OCI-LY3 (cell line): ENCODE results near the gene MUC5B.

Source experiments
- CTCF ChIP-seq: fragments of 200-600, 300-600 bp; sonication (generic); IDR thresholded peaks from 2 replicates; pipeline ENCODE4 v1.5.1; 2014; ENCODE audit warnings: antibody characterized with exemption, low read length, low read depth
- EZH2phosphoT487 ChIP-seq: fragments of 200-600 bp; shearing (Covaris generic); IDR thresholded peaks from 2 replicates; pipeline ENCODE4 v1.6.1; 2018; ENCODE audit warnings: antibody characterized with exemption, mixed run types, low read depth

- TF ChIP-seq CTCF (no peak), EZH2phosphoT487 (no peak)
These were observed 37.8 kb downstream of the MUC5B start for GRCh38 chr11:1260620-1261019.
